AG09309 (cell line): ENCODE results near the gene BDKRB2.

ENCODE experiments used
- DNase-seq: peaks from one replicate; pipeline ENCODE4 v3.0.0-alpha.2; 2010; ENCODE audit warnings: low read depth
- H3K4me3 ChIP-seq: 2 replicates; pipeline ENCODE4 v1.5.1; 2011; ENCODE audit warnings: mild to moderate bottlenecking, low read depth, low read length, moderate library complexity; ENCODE audit not compliant: control insufficient read depth
- TF ChIP-seq, protein P1 (sequence below): IDR thresholded peaks from 2 replicates; pipeline ENCODE4 v1.5.1; 2011; ENCODE audit warnings: mild to moderate bottlenecking, low read depth, low read length, inconsistent platforms; ENCODE audit not compliant: insufficient read depth, control insufficient read depth; ENCODE audit errors: missing control alignments

BDKRB2 gene

DNA sequence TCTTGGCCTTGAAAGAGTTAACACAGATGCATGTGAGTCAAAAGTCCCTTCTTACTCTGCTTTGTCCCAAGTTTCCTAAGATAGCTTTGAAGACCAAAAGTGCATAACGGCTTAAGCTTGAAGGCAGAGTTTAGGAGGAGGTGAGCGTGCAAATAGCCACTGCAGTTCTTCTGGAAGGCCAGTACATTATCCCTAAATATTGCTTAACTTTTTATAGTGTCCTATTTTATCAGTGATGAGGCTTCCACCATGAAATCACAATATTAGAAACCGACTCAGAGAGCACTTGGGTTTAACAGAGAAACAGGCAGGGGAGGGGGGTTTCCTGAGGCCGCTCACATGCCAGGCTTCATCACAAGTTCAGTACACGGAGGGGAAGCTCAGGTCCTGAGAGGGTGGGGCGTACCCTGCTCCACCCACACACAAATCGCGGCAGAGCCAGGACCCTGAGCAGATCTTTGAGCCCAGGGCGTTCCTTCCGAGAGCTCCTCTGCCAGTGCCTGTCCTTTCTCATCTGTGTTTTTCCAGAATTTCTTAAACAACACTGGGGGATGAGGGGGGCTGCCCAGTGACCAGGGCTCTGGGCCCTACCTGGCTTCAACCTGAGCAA is 26.8 kb upstream of the BDKRB2 start:
- TF ChIP-seq, protein P1, sequence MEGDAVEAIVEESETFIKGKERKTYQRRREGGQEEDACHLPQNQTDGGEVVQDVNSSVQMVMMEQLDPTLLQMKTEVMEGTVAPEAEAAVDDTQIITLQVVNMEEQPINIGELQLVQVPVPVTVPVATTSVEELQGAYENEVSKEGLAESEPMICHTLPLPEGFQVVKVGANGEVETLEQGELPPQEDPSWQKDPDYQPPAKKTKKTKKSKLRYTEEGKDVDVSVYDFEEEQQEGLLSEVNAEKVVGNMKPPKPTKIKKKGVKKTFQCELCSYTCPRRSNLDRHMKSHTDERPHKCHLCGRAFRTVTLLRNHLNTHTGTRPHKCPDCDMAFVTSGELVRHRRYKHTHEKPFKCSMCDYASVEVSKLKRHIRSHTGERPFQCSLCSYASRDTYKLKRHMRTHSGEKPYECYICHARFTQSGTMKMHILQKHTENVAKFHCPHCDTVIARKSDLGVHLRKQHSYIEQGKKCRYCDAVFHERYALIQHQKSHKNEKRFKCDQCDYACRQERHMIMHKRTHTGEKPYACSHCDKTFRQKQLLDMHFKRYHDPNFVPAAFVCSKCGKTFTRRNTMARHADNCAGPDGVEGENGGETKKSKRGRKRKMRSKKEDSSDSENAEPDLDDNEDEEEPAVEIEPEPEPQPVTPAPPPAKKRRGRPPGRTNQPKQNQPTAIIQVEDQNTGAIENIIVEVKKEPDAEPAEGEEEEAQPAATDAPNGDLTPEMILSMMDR, result no peak
- no peak overlapping the region for H3K4me3 ChIP-seq
- no peak for DNase-seq

DNA sequence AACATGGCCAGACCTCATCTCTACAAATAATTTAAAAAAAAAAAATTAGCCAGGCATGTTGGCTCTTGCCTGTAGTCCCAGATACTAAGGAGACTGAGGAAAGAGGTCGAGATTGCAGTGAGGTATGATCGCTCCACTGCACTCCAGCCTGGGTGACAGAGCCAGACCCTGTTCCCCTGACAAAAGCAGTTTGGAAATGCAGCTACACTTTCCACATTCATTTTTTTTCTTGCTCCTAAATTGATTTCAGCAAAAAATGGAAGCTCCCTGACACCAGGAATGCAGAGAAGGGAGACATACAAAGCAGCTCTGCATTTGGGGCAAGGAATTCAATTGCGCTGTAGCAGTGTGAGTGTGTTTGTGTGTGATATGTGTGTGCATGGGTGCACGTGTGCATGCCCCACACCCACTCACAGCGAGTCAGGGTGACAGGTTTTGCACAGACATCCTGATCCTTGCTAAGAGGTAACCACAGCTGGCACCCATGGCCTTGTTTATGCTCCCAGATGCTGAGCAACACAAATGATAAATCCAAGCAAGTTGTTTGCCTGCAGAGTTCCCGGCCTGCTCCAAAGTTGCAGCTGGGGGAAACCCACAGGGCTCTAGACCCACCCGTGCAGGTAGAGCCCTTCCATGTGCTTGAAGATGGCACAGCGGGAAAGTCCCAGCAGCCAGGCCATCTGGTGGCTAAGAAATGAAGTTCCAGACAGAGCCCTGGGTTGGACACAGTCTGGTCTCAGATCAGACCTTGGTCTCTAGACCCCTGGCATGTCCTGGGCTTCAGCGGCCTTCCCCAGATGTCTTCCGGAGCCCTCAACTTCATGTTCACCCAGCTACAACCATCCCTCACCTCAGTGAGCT is 25.9 kb upstream of the BDKRB2 start:
- TF ChIP-seq, protein P1, result no peak
- no peak overlapping the region for H3K4me3 ChIP-seq
- DNase-seq, result no peak

DNA sequence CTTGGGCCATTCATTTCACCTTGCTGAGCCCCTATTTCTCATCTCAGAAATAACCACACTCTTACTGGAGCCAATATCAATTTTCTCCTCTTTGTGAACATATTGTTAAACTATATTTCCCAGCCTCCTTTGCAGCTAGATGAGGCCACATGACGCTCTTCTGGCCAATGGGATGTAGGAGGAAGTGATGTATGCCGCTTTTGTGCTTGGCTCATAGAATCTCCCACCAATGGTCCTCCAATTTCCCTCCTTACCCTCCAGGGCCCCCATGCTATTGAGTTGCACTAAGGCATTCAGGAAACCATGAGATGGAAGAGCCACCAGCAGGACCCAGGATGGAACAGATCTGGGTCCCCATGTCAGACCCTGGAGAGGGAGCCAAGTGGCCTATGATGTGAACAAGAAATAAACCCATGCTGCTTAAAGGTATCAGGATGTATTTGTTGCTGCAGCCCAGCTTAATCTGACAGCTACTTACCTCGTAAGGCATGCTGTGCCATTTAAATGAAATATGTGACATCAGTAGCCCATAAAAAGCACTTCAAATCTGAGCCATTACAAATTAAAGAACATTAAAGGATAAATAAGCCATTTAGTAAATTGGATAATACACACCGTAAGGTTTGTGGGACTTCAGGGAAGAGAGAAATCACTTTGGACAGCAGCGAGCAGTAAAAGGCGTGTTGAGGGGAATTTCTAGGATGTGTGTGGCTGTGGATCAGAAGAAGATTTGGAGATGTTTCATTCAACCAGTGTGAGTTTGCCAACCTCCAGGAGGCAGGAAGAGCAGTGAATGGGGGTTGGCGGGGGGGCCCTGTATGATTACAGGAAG is 24.4 kb upstream of the BDKRB2 start:
- no peak for DNase-seq
- no peak overlapping the region for H3K4me3 ChIP-seq
- TF ChIP-seq, protein P1, result no peak

DNA sequence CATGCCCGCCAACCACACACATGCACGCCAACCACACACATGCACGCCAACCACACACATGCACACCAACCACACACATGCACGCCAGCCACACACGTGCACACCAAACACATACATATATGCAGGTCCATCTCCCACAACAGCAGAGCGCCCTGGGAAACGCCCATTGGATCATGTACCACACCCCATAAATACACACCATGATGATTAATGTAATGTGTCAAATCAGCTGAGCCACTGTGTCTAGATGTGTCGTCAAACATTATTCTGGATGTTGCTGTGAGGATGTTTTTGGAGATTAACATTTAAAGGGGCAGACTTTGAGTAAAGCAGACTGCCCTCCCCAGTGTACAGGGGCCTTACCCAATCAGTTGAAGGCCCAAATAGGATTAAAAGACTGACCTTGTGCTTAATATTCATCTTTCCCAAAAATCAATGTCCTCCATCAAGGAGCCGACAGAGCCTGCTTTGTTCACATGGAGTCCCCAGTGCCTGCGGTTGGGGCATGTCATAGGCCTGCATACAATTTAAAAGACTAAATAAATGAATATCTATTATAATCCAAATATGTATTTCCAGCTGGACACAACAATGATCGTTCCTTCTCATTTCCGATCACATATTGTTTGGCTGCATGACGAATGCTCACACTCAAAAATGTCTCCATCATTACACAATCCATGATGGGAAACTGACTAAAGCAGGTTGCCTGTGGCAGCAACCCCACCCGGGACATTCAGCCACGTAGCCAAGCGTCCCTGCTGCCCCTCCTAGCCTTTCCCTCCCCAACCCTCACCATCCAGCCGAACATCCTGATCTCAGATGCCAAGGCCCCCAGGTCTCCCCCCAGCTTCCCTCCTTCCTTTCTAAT is 23.2 kb upstream of the BDKRB2 start:
- TF ChIP-seq, protein P1, result no peak
- no peak overlapping the region for H3K4me3 ChIP-seq
- DNase-seq, result no peak

DNA sequence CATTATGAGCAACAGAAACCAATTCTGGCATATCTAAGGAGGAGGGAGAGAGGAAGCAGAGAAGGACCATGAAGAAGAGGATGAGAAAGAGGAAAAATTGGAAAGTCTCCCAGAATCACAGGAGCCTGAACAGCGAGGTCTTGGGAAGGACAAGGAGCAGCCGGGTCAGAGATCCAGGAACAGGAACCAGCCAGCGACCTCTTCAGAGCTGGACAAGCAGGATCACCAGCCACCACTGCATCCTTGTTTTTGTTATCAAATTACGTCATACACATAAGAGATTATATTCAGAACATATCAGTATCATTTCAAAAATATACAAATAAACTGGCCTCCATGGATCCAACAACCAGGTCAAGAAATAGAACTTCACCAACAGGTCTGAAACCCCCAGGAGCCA is 22.1 kb upstream of the BDKRB2 start:
- TF ChIP-seq, protein P1, result no peak

DNA sequence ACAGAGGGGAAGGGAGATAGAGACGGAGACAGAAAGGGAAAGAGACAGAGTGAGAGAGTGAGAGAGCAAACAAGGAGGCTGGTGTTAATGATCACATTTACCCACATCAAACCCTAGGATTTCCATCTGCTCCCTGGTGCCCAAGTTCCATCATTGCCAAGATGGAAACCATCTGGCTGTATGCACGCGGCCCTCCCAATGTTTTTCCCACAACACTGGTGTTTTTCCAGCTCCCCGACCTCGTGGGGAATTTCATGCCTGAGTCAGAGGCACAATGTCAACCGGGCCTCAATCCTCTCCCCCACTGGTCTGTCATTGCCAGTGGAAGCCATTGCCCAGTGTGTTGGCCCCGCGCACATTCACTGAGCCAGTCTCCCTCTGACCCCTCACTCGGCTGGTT is 19.9 kb upstream of the BDKRB2 start:
- no peak for DNase-seq
- no peak overlapping the region for H3K4me3 ChIP-seq
- TF ChIP-seq, protein P1, result no peak

More for the DNA sequence above, 22.1 kb upstream of the BDKRB2 start:
- H3K4me3 ChIP-seq, result no peak overlapping the region
- DNase-seq, result no peak
